Lower leg skin (tissue), 4 donors: ENCODE measurements around the gene SNAP29. TPM values are rescaled to one million over a fixed set of nuclear protein-coding genes. Genes with fewer than 3 reads are reported as not detected.
"Not testable (repeated sequence)": the region's sequence is repeated elsewhere in the genome, so short reads cannot be mapped to it uniquely, and the experiment has no call there.

Experiments used
- DNase-seq, 2 donors: peaks; one replicate each; pipeline ENCODE4 v3.0.0-alpha.2; 2019; ENCODE audit warnings: low spot score in 2 of 2
- H3K4me3 ChIP-seq: fragments of 200-600 bp; sonication (generic); 2 replicates; pipeline ENCODE4 v1.5.1; 2017; ENCODE audit warnings: mild to moderate bottlenecking, low read depth; ENCODE audit not compliant: poor library complexity, severe bottlenecking
- POLR2A ChIP-seq, 2 donors: fragments of 450-650 bp; IDR thresholded peaks; one replicate each; pipeline ENCODE4 v1.6.1; 2016 to 2017; ENCODE audit warnings: antibody characterized with exemption in 2 of 2, mild to moderate bottlenecking in 1 of 2, moderate library complexity in 1 of 2
- WGBS, 2 donors: methylation state at CpG; one replicate each; pipeline ENCODE4 v1.1.5; 2018; 5-methylcytosine and 5-hydroxymethylcytosine counted together
- intact Hi-C: fragments of 100-400 bp; cut with DNase I; formaldehyde crosslinking; loops from one replicate; pipeline ENCODE4 v1.15.0; 2023; ENCODE audit warnings: low total_unique reads
- total RNA-seq, 4 donors: library from RNA; depleted of rRNA; stranded (reverse); fragments of >200 nt; gene quantifications; one replicate each; pipeline ENCODE4 v1.1.0, GENCODE V29; 2016
- TF ChIP-seq, protein P1 (sequence below), 3 donors: fragments of 450-650 bp; IDR thresholded peaks; one replicate each; pipeline ENCODE4 v1.5.1; 2016; ENCODE audit warnings: antibody characterized with exemption in 3 of 3, mild to moderate bottlenecking in 3 of 3, moderate library complexity in 2 of 3

The SNAP29 gene
- total RNA-seq, 4 donors from 2014 or later, result 25.0 to 34.4 (median 32.9) TPM

DNA sequence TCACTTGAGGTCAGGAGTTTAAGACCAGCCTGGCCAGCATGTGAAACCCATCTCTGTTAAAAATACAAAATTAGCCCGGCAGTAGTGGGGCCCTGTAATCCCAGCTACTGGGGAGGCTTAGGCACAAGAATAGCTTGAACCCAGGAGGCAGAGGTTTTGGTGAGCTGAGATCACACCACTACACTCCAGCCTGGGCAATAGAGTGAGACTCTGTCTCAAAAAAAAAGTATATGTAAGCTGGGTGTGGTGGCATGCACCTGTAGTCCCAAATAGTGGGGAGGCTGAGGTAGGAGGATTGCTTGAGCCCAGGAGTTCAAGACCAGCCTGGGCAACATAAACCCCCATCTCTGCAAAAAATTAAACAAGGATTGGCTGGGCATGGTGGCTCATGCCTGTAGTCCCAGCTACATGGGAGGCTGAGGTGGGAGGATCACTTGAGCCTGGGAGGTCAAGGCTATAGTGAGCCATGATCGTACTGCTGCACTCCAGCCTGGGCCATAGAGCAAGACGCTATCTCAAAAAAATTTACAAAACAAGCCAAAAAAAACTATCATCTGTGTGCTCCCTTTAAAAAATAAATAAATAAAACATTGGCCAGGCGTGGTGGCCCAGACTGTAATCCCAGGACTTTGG, 69.2 kb downstream of the SNAP29 start:
- intact Hi-C loops, result no loop called here
- no peak for DNase-seq
- no peak for TF ChIP-seq POLR2A (IDR thresholded peaks at IDR 0.05)
- TF ChIP-seq, protein P1, sequence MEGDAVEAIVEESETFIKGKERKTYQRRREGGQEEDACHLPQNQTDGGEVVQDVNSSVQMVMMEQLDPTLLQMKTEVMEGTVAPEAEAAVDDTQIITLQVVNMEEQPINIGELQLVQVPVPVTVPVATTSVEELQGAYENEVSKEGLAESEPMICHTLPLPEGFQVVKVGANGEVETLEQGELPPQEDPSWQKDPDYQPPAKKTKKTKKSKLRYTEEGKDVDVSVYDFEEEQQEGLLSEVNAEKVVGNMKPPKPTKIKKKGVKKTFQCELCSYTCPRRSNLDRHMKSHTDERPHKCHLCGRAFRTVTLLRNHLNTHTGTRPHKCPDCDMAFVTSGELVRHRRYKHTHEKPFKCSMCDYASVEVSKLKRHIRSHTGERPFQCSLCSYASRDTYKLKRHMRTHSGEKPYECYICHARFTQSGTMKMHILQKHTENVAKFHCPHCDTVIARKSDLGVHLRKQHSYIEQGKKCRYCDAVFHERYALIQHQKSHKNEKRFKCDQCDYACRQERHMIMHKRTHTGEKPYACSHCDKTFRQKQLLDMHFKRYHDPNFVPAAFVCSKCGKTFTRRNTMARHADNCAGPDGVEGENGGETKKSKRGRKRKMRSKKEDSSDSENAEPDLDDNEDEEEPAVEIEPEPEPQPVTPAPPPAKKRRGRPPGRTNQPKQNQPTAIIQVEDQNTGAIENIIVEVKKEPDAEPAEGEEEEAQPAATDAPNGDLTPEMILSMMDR (IDR thresholded peaks at IDR 0.05), result no peak
- WGBS, 2 donors, result 88 to 90% methylated on average over 4 of the region's 4 CpGs
- H3K4me3 ChIP-seq, result no peak overlapping the region

DNA sequence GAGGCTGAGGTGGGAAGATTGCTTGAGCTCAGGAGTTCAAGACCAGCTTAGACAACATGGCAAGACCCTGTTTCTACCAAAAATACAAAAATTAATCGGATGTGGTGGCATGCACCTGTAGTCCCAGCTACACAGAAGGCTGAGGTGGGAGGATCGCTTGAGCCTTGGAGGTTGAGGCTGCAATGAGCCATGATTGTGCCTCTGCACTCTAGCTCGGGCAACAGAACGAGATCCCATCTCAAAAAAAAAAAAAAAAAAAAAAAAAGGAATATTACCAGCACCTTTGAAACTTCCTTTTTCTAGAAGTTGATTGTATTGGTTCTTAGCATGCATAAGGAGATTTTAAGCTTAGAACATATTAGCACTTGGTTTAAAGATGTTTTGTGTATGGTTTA, 69.8 kb downstream of the SNAP29 start:
- 87 to 92% methylated on average over 4 of the region's 4 CpGs for WGBS, 2 donors
- intact Hi-C loops, result no loop called here
- TF ChIP-seq, protein P1 (IDR thresholded peaks at IDR 0.05), result no peak
- TF ChIP-seq POLR2A (IDR thresholded peaks at IDR 0.05), result no peak
- no peak for DNase-seq
- no peak overlapping the region for H3K4me3 ChIP-seq

DNA sequence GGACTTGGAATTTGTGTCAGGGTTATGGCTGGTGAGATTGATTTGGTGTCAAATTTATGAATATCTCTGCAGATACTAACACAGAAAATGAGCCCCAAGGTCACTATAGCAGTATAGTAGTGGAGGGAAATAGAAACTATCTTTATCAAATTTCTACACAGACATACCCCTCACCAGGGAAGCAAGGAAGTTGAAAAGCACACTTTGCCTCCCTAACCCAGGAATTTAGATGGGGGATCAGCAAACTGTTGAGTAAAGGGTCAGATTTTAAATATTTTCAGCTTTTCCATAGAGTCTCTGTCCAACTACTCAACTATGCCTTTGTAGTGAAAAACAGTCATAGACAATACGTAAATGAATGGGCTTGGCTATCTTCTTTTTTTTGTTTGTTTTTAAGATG, 71.2 kb downstream of the SNAP29 start:
- no peak for DNase-seq
- intact Hi-C loops, result no loop called here
- no peak for TF ChIP-seq POLR2A (IDR thresholded peaks at IDR 0.05)
- TF ChIP-seq, protein P1 (IDR thresholded peaks at IDR 0.05), result no peak
- no peak overlapping the region for H3K4me3 ChIP-seq
- WGBS, 2 donors, result 86 to 100% methylated on average over 1 of the region's 1 CpG

DNA sequence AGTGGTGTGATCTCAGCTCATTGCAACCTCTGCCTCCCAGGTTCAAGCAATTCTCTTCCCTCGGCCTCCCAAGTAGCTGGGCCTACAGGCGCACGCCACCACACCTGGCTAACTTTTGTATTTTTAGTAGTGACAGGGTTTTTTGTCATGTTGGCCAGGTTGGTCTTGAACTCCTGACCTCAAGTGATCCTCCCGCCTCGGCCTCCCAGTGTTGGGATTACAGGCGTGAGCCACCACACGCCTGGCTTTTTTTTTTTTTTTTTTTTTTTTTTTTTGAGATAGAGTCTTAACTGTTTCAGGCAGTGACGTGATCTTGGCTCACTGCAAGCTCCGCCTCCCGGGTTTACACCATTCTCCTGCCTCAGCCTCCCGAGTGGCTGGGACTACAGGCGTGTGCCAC, 71.6 kb downstream of the SNAP29 start:
- intact Hi-C loops, DNase-seq, H3K4me3 ChIP-seq: not testable (repeated sequence)
- 95 to 96% methylated on average over 12 of the region's 12 CpGs for WGBS, 2 donors

DNA sequence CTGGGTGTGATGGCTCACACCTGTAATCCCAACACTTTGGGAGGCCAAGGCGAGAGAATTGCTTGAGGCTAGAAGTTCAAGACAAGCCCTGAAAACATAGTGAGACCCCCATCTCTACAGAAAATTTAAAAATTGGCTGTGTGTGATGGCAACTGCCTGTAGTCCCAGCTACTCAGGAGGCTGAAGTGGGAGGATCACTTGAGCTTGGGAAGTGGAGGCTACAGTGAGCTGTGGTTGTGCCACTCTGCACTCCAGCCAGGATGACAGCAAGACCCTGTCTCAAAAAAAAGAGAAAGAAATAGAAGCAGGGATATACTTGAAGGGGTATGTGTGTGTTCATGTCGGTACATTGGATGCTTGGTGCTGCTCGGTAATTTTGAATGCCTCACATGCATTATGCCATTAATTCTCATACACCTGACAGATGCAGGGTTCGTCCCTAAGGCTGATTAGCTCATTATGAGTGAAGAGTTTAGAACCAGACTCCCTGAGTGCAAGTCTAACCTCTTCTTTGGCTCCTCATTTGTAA, 72.4 kb downstream of the SNAP29 start:
- TF ChIP-seq, protein P1 (IDR thresholded peaks at IDR 0.05), result no peak
- TF ChIP-seq POLR2A (IDR thresholded peaks at IDR 0.05), result no peak
- intact Hi-C loops, result no loop called here
- 89% methylated on average over 4 of the region's 4 CpGs for WGBS, 2 donors
- no peak overlapping the region for H3K4me3 ChIP-seq
- DNase-seq, result no peak

DNA sequence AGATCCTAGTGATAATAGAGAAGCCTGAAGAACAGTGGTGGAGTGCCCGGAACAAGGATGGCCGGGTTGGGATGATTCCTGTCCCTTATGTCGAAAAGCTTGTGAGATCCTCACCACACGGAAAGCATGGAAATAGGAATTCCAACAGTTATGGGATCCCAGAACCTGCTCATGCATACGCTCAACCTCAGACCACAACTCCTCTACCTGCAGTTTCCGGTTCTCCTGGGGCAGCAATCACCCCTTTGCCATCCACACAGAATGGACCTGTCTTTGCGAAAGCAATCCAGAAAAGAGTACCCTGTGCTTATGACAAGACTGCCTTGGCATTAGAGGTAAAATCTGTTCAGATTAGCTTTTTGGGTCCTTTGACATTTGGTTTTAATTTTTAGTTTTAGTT, 75.1 kb downstream of the SNAP29 start:
- 85 to 92% methylated on average over 7 of the region's 7 CpGs for WGBS, 2 donors
- no peak for DNase-seq
- no peak overlapping the region for H3K4me3 ChIP-seq
- TF ChIP-seq, protein P1 (IDR thresholded peaks at IDR 0.05), result no peak
- TF ChIP-seq POLR2A (IDR thresholded peaks at IDR 0.05), result no peak
- intact Hi-C loops, result no loop called here

DNA sequence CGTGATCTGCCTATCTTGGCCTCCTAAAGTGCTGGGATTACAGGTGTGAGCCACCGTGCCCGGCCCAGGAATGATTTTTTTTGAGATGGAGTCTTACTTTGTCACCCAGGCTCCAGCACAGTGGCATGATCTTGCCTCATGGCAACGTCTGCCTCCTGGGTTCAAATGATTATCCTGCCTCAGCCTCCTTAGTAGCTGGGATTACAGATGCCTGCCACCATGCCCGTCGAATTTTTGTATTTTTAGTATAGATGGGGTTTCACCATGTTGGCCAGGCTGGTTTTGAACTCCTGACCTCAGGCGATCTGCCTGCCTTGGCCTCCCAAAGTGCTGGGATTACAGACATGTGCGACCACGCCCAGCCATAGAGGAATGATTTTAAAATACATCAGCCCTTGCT, 76.2 kb downstream of the SNAP29 start:
- intact Hi-C loops, H3K4me3 ChIP-seq, DNase-seq: not testable (repeated sequence)
- WGBS, 2 donors, result 86 to 87% methylated on average over 9 of the region's 9 CpGs

DNA sequence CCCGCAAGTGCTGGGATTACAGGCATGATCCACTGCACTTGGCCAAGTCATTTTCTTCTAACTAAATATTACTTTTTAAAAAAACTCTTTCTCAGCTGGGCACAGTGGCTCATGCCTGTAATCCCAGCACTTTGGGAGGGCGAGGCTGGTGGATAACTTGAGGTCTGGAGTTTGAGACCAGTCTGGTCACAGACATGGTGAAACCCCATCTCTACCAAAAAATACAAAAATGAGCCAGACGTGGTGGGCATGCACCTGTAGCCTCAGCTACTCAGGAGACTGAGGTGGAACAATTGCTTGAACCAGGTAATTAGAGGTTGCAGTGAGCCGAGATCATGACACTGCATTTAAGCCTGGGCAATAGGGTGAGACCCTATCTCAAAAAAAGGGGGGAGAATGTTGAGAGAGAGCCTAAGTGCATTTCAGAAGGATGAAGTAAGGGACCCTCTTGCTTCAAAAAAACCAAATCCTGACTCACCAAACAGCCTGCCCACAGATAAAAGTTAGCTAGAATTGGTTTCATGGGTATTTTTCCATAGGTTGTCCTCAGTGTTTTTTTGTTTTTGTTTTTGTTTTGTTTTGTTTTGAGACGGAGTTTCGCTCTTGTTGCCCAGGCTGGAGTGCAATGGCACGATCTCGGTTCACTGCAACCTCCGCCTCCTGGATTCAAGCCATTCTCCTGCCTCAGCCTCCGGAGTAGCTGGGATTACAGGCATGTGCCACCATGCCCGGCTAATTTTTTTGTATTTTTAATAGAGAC, 77.2 kb downstream of the SNAP29 start:
- WGBS, 2 donors, result 67% methylated on average over 11 of the region's 11 CpGs
- DNase-seq, intact Hi-C loops, H3K4me3 ChIP-seq: not testable (repeated sequence)
